HG02840 (cell line): ENCODE measurements around the gene ANXA6.

Source experiments
- ATAC-seq: cut with Tn5 transposase; IDR thresholded peaks from one replicate; pipeline ENCODE4 v1.9.1; 2021; ENCODE audit warnings: mild to moderate bottlenecking, moderate library complexity, moderate number of reproducible peaks; ENCODE audit not compliant: unreplicated experiment, low FRiP score

Gene ANXA6

GRCh38 chr5:151071021-151071420, 86.6 kb downstream of the ANXA6 start:
- no peak for ATAC-seq

GRCh38 chr5:151070449-151070848, 87.1 kb downstream of the ANXA6 start:
- no peak for ATAC-seq

- no peak for ATAC-seq
Observed at GRCh38 chr5:151068433-151069197, 89.0 kb downstream of the ANXA6 start.

GRCh38 chr5:151067632-151068432, 89.7 kb downstream of the ANXA6 start:
- no peak for ATAC-seq

- no peak for ATAC-seq
Observed at GRCh38 chr5:151066920-151067319, 90.7 kb downstream of the ANXA6 start.

- no peak for ATAC-seq
Observed at GRCh38 chr5:151065609-151066008, 92.0 kb downstream of the ANXA6 start.

GRCh38 chr5:151064916-151065499, 92.6 kb downstream of the ANXA6 start:
- ATAC-seq, result no peak

GRCh38 chr5:151063142-151063989, 94.2 kb downstream of the ANXA6 start:
- ATAC-seq, result no peak

- ATAC-seq, result no peak
Observed at GRCh38 chr5:151062405-151063141, 95.0 kb downstream of the ANXA6 start.

- no peak for ATAC-seq
Observed at GRCh38 chr5:151060742-151061141, 96.8 kb downstream of the ANXA6 start.

- no peak for ATAC-seq
Observed at GRCh38 chr5:151058891-151059489, 98.6 kb downstream of the ANXA6 start.

- no peak for ATAC-seq
Observed at GRCh38 chr5:151058301-151058700, 99.3 kb downstream of the ANXA6 start.

- no peak for ATAC-seq
Observed at GRCh38 chr5:151056379-151057325, 100.9 kb downstream of the ANXA6 start.

- no peak for ATAC-seq
Observed at GRCh38 chr5:151055336-151055735, 102.2 kb downstream of the ANXA6 start.

- ATAC-seq, result no peak
Observed at GRCh38 chr5:151054709-151055108, 102.9 kb downstream of the ANXA6 start.

GRCh38 chr5:151053796-151054462, 103.7 kb downstream of the ANXA6 start:
- ATAC-seq, result no peak

GRCh38 chr5:151052836-151053235, 104.7 kb downstream of the ANXA6 start:
- no peak for ATAC-seq
